IMR-90 (cell line): ENCODE results near the gene SNRNP35. TPM values are rescaled to one million over a fixed set of nuclear protein-coding genes. Genes with fewer than 3 reads are reported as not detected.

ENCODE experiments used
- ATAC-seq: fragments of 200-7000 bp; cut with Tn5 transposase; 2 replicates; pipeline ENCODE4 v1.9.1; 2020; ENCODE audit warnings: low read depth, mild to moderate bottlenecking, moderate library complexity
- BruUV-seq: library from RNA; stranded (reverse); fragments of 400-500 nt; replicated peaks from 2 replicates; lab custom pipeline; 2021; lab: Mats Ljungman, UMichigan
- CTCF ChIA-PET: fragments of 300-600 bp; formaldehyde crosslinking; extraction: SDS; loops from one replicate; lab custom pipeline; 2021; ENCODE audit warnings: antibody characterized with exemption; lab: Yijun Ruan, JAX
- POLR2A ChIA-PET: fragments of 300-600 bp; sonication (Branson Sonifier 250); formaldehyde crosslinking; loops from one replicate; lab custom pipeline; 2022; ENCODE audit warnings: antibody characterized with exemption; ENCODE audit not compliant: unreplicated experiment; lab: Charles Lee
- DNase-seq: peaks from one replicate; pipeline ENCODE4 v3.0.0; 2013
- H2AFZ ChIP-seq: replicated peaks from 2 replicates; pipeline ENCODE3; 2013; ENCODE audit warnings: low read length, mild to moderate bottlenecking; ENCODE audit not compliant: poor library complexity
- H2AK5ac ChIP-seq: 2 replicates; pipeline ENCODE4 v1.6.1; 2013; ENCODE audit warnings: low read depth, low read length, inconsistent platforms
- H2AK9ac ChIP-seq: replicated peaks from 2 replicates; pipeline ENCODE3; 2013; ENCODE audit warnings: mild to moderate bottlenecking, low read depth, low read length, moderate library complexity; ENCODE audit not compliant: poor library complexity
- H2BK120ac ChIP-seq: 2 replicates; pipeline ENCODE4 v1.6.1; 2013; ENCODE audit warnings: low read depth, low read length, inconsistent platforms
- H2BK15ac ChIP-seq: 3 replicates; pipeline ENCODE4 v1.6.1; 2013; ENCODE audit warnings: low read depth, low read length, inconsistent platforms
- H2BK20ac ChIP-seq: 2 replicates; pipeline ENCODE4 v1.6.1; 2013; ENCODE audit warnings: low read depth, mild to moderate bottlenecking, inconsistent platforms, low read length, moderate library complexity
- H2BK5ac ChIP-seq: 2 replicates; pipeline ENCODE4 v1.6.1; 2013; ENCODE audit warnings: mild to moderate bottlenecking, low read depth, low read length, inconsistent platforms; ENCODE audit not compliant: poor library complexity, severe bottlenecking
- H3K14ac ChIP-seq: replicated peaks from 2 replicates; pipeline ENCODE4 v1.6.1; 2013; ENCODE audit warnings: low read depth, low read length, inconsistent platforms
- H3K18ac ChIP-seq: 2 replicates; pipeline ENCODE4 v1.6.1; 2013; ENCODE audit warnings: low read depth, low read length, control low read depth
- H3K23ac ChIP-seq: 2 replicates; pipeline ENCODE4 v1.6.1; 2013; ENCODE audit warnings: low read depth, low read length, inconsistent platforms
- H3K27ac ChIP-seq: 2 replicates; pipeline ENCODE4 v1.5.1; 2013; ENCODE audit warnings: mild to moderate bottlenecking, control low read depth, low read length; ENCODE audit not compliant: insufficient read depth
- H3K27me3 ChIP-seq: 2 replicates; pipeline ENCODE4 v1.6.1; 2013; ENCODE audit warnings: low read length; ENCODE audit not compliant: control insufficient read depth, insufficient read depth
- H3K36me3 ChIP-seq: 2 replicates; pipeline ENCODE4 v1.6.1; 2013; ENCODE audit warnings: low read length, mixed read lengths; ENCODE audit not compliant: control insufficient read depth, insufficient read depth
- H3K4ac ChIP-seq: 2 replicates; pipeline ENCODE4 v1.6.1; 2013; ENCODE audit warnings: low read depth, low read length, inconsistent platforms
- H3K4me1 ChIP-seq: 2 replicates; pipeline ENCODE4 v1.6.1; 2013; ENCODE audit warnings: low read length, mixed read lengths; ENCODE audit not compliant: control insufficient read depth, insufficient read depth
- H3K4me2 ChIP-seq: 2 replicates; pipeline ENCODE4 v1.6.1; 2013; ENCODE audit warnings: low read depth, mild to moderate bottlenecking, control low read depth, low read length, moderate library complexity
- H3K4me3 ChIP-seq: 2 replicates; pipeline ENCODE4 v1.5.1; 2013; ENCODE audit warnings: low read depth, mild to moderate bottlenecking, control low read depth, low read length, moderate library complexity; ENCODE audit not compliant: insufficient read depth
- H3K56ac ChIP-seq: 2 replicates; pipeline ENCODE4 v1.6.1; 2013; ENCODE audit warnings: low read length, inconsistent platforms; ENCODE audit not compliant: insufficient read depth; ENCODE audit errors: extremely low read depth
- H3K79me1 ChIP-seq, 2 experiments: 2 replicates each; pipeline ENCODE4 v1.6.1; 2013; ENCODE audit warnings: low read length in 2 of 2, inconsistent platforms in 1 of 2, low read depth in 1 of 2
- H3K9ac ChIP-seq: 2 replicates; pipeline ENCODE4 v1.6.1; 2013; ENCODE audit warnings: low read depth, low read length, control low read depth
- H3K9me1 ChIP-seq: 2 replicates; pipeline ENCODE4 v1.6.1; 2013; ENCODE audit warnings: low read length, inconsistent platforms; ENCODE audit not compliant: insufficient read depth
- H3K9me3 ChIP-seq: 2 replicates; pipeline ENCODE4 v1.6.1; 2013; ENCODE audit warnings: low read length; ENCODE audit not compliant: control insufficient read depth, insufficient read depth
- H4K20me1 ChIP-seq: 2 replicates; pipeline ENCODE4 v1.6.1; 2013; ENCODE audit warnings: low read length, inconsistent platforms; ENCODE audit not compliant: insufficient read depth
- H4K5ac ChIP-seq: 2 replicates; pipeline ENCODE4 v1.6.1; 2013; ENCODE audit warnings: mild to moderate bottlenecking, low read depth, low read length, control low read depth
- H4K8ac ChIP-seq, 2 experiments: 2 replicates each; pipeline ENCODE4 v1.6.1; 2013; ENCODE audit warnings: low read depth in 2 of 2, low read length in 2 of 2, control low read depth in 1 of 2, inconsistent platforms in 1 of 2
- H4K91ac ChIP-seq: 2 replicates; pipeline ENCODE4 v1.6.1; 2013; ENCODE audit warnings: low read depth, low read length, inconsistent platforms; ENCODE audit not compliant: insufficient read depth
- BHLHE40 ChIP-seq: fragments of 150-350 bp; IDR thresholded peaks from 2 replicates; pipeline ENCODE4 v1.6.1; 2016; ENCODE audit warnings: mild to moderate bottlenecking, low read depth, low read length
- CHD1 ChIP-seq: IDR thresholded peaks from 2 replicates; pipeline ENCODE4 v1.6.1; 2012; ENCODE audit warnings: low read depth, low read length, improper control_type of control experiment
- CTCF ChIP-seq: conservative IDR thresholded peaks from 2 replicates; pipeline ENCODE4 v1.5.1; 2012; ENCODE audit warnings: mild to moderate bottlenecking, low read depth, low read length, improper control_type of control experiment
- FOS ChIP-seq: fragments of 150-350 bp; IDR thresholded peaks from 2 replicates; pipeline ENCODE4 v1.6.1; 2016; ENCODE audit warnings: low read depth, low read length
- MAFK ChIP-seq: IDR thresholded peaks from 2 replicates; pipeline ENCODE4 v1.6.1; 2012; ENCODE audit warnings: low read depth, low read length, improper control_type of control experiment
- MAZ ChIP-seq: IDR thresholded peaks from 2 replicates; pipeline ENCODE4 v1.6.1; 2012; ENCODE audit warnings: low read depth, mild to moderate bottlenecking, low read length, improper control_type of control experiment, moderate library complexity, borderline replicate concordance
- MXI1 ChIP-seq: IDR thresholded peaks from 2 replicates; pipeline ENCODE4 v1.6.1; 2012; ENCODE audit warnings: low read depth, mild to moderate bottlenecking, low read length, moderate library complexity, borderline replicate concordance
- NFE2L2 ChIP-seq: fragments of 150-350 bp; IDR thresholded peaks from 2 replicates; pipeline ENCODE4 v1.6.1; 2016; ENCODE audit warnings: low read depth, mild to moderate bottlenecking, low read length
- POLR2A ChIP-seq: IDR thresholded peaks from 2 replicates; pipeline ENCODE4 v1.6.1; 2012; ENCODE audit warnings: mild to moderate bottlenecking, low read depth, low read length
- SMC3 ChIP-seq: fragments of 150-350 bp; IDR thresholded peaks from 2 replicates; pipeline ENCODE4 v1.6.1; 2016; ENCODE audit warnings: low read depth, mild to moderate bottlenecking, antibody characterized with exemption, low read length, moderate library complexity
- WGBS, 2 experiments: methylation state at CpG; one replicate each; pipeline versions ENCODE4 v1.1.5 to v1.1.7; 2013; ENCODE audit warnings: missing lambda C conversion rate in 2 of 2; ENCODE audit not compliant: insufficient read length in 1 of 2; ENCODE audit errors: extremely low coverage in 2 of 2; 5-methylcytosine and 5-hydroxymethylcytosine counted together
- dilution Hi-C: fragments of 300-500 bp; cut with HindIII; formaldehyde crosslinking; loops from one replicate; pipeline ENCODE4 v1.14.3; 2018; ENCODE audit warnings: low sequenced_read_pairs; ENCODE audit not compliant: unreplicated experiment
- in situ Hi-C: fragments of 300-500 bp; cut with MboI; formaldehyde crosslinking; loops from 3 replicates; pipeline ENCODE4 v1.14.3; 2019; ENCODE audit warnings: low sequenced_read_pairs, inconsistent platforms, mixed read lengths
- intact Hi-C: fragments of 100-400 bp; cut with micrococcal nuclease; formaldehyde crosslinking; loops from 2 replicates; pipeline ENCODE4 v1.10.0; 2022
- polyA plus RNA-seq, 3 experiments: library from polyadenylated mRNA; depleted of rRNA; stranded (reverse); fragments of >200 nt; gene quantifications; 2 replicates each; pipeline ENCODE4 v1.2.3, GENCODE V29; 2012; ENCODE audit warnings: low replicate concordance in 1 of 3
- total RNA-seq: library from RNA; depleted of rRNA; stranded (reverse); fragments of >200 nt; gene quantifications from 2 replicates; pipeline ENCODE4 v1.2.3, GENCODE V29; 2012
- TF ChIP-seq, protein P1 (sequence below): fragments of 150-350 bp; IDR thresholded peaks from 2 replicates; pipeline ENCODE4 v1.6.1; 2017; ENCODE audit warnings: mild to moderate bottlenecking, antibody characterized with exemption, low read length, low read depth
- TF ChIP-seq, protein P2 (sequence below): fragments of 150-350 bp; IDR thresholded peaks from 2 replicates; pipeline ENCODE4 v1.6.1; 2016; ENCODE audit warnings: low read depth, mild to moderate bottlenecking, low read length, moderate library complexity, borderline replicate concordance

The SNRNP35 gene
- total and polyA plus RNA-seq, 2 of the 4 experiments (the other 2 are of a cell fraction) = 4.7 to 15.4 TPM

- peak overlapping the region; percentile 10; the same call in 1 of the 2 replicates for H3K14ac ChIP-seq
- no peak overlapping the region for H2AK5ac ChIP-seq
- ATAC-seq (peak; percentile 74), DNase-seq (peak; percentile 40)
- peak overlapping the region; percentile 84 for H2AFZ ChIP-seq
- ChIA-PET CTCF (interaction anchor here (0.7 kb wide), 2 partner anchors 19 to 1679 kb away, joined by 3 read pairs; no protein-coding TSS in a partner anchor), POLR2A (no interaction called here)
- peak overlapping the region; percentile 55; the same call in 1 of the 2 replicates for H4K91ac ChIP-seq
- H3K9me3 ChIP-seq = no peaks in the 10 kb centered on the region
- H3K56ac ChIP-seq = peak overlapping the region; percentile 29; the same call in 1 of the 2 replicates
- H3K4me3 ChIP-seq = no peak overlapping the region
- no peaks in the 10 kb centered on the region for H3K36me3 ChIP-seq
- H2BK15ac ChIP-seq = no peak overlapping the region; the same call in 2 of the 3 replicates
- peaks cover 7% of the 10 kb centered on the region; the same call in 1 of the 2 replicates for H3K4me1 ChIP-seq
- dilution Hi-C loops (no loop called here), intact Hi-C loops (no loop called here), in situ Hi-C loops (no loop called here)
- H3K4me2 ChIP-seq = peak overlapping the region; percentile 54
- H2BK120ac ChIP-seq = peak overlapping the region; percentile 3; the same call in 1 of the 2 replicates
- H3K4ac ChIP-seq = 0 out of 2 replicates have a peak overlapping the region, but pooled peaks have one; percentile 24
- H2BK20ac ChIP-seq = peak overlapping the region; percentile 22; the same call in 1 of the 2 replicates
- H3K9ac ChIP-seq = no peak overlapping the region
- no TSS peak for BruUV-seq
- H2AK9ac ChIP-seq = no peak overlapping the region
- H4K5ac ChIP-seq = peak overlapping the region; percentile 22; the same call in 1 of the 2 replicates
- no peaks in the 10 kb centered on the region for H3K79me1 ChIP-seq
- H3K18ac ChIP-seq = no peak overlapping the region
- H4K20me1 ChIP-seq = no peaks in the 10 kb centered on the region
- no peaks in the 10 kb centered on the region for H3K27me3 ChIP-seq
- H2BK5ac ChIP-seq = no peak overlapping the region
- peak overlapping the region in 1 of 2 experiments; percentile 81; a peak in 2 of 4 replicates for H4K8ac ChIP-seq
- peak overlapping the region; percentile 70; the same call in 1 of the 2 replicates for H3K27ac ChIP-seq
- H3K23ac ChIP-seq = no peak overlapping the region
- H3K9me1 ChIP-seq = peaks cover 6% of the 10 kb centered on the region; the same call in 1 of the 2 replicates
- 66% methylated on average over 13 of the region's 18 CpGs; no CpG with 5 or more reads in 1 of the 2 experiments for WGBS, 2 experiments
- no peak for TF ChIP-seq FOS
- no peak for TF ChIP-seq CHD1
- no peak for TF ChIP-seq MAFK
- no peak for TF ChIP-seq MXI1
- no peak for TF ChIP-seq MAZ
- TF ChIP-seq, protein P1, sequence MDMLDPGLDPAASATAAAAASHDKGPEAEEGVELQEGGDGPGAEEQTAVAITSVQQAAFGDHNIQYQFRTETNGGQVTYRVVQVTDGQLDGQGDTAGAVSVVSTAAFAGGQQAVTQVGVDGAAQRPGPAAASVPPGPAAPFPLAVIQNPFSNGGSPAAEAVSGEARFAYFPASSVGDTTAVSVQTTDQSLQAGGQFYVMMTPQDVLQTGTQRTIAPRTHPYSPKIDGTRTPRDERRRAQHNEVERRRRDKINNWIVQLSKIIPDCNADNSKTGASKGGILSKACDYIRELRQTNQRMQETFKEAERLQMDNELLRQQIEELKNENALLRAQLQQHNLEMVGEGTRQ = no peak
- no peak for TF ChIP-seq CTCF
- no peak for TF ChIP-seq NFE2L2
- no peak for TF ChIP-seq SMC3
- TF ChIP-seq BHLHE40 = no peak
- TF ChIP-seq, protein P2, sequence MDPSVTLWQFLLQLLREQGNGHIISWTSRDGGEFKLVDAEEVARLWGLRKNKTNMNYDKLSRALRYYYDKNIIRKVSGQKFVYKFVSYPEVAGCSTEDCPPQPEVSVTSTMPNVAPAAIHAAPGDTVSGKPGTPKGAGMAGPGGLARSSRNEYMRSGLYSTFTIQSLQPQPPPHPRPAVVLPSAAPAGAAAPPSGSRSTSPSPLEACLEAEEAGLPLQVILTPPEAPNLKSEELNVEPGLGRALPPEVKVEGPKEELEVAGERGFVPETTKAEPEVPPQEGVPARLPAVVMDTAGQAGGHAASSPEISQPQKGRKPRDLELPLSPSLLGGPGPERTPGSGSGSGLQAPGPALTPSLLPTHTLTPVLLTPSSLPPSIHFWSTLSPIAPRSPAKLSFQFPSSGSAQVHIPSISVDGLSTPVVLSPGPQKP = no peak
- TF ChIP-seq POLR2A = no peak
Measured at GRCh38 chr12:123445388-123446332, 12.3 kb upstream of the SNRNP35 start.
